B cell (primary cell): ENCODE measurements around the gene CHFR. TPM values are rescaled to one million over a fixed set of nuclear protein-coding genes. Genes with fewer than 3 reads are reported as not detected.

Experiments
- ATAC-seq: fragments of 200-7000 bp; cut with Tn5 transposase; one replicate; pipeline ENCODE4 v1.10.0; 2021; ENCODE audit warnings: low read depth, mild to moderate bottlenecking, moderate number of reproducible peaks, moderate library complexity
- CTCF ChIA-PET: fragments of 350-600 bp; sonication (Branson Sonifier 250); formaldehyde crosslinking; loops from one replicate; lab custom pipeline; 2021; ENCODE audit warnings: antibody characterized with exemption, inconsistent platforms; lab: Charles Lee
- POLR2A ChIA-PET: fragments of 350-600 bp; sonication (Branson Sonifier 250); formaldehyde crosslinking; loops from one replicate; lab custom pipeline; 2021; ENCODE audit warnings: antibody characterized with exemption; lab: Charles Lee
- DNase-seq: peaks from one replicate; pipeline ENCODE4 v3.0.0; 2013
- H2AFZ ChIP-seq: 2 replicates; pipeline ENCODE4 v1.6.1; 2012; ENCODE audit warnings: mild to moderate bottlenecking, low read depth, low read length; ENCODE audit not compliant: insufficient read depth, poor library complexity, severe bottlenecking
- H3K27ac ChIP-seq, 2 donors: 1 replicate in 1 of 2; 2 replicates in 1 of 2; pipeline ENCODE4 v1.5.1; 2012 to 2013; ENCODE audit warnings: low read length in 2 of 2, mild to moderate bottlenecking in 2 of 2, moderate library complexity in 1 of 2
- H3K27me3 ChIP-seq, 4 experiments: fragments of 200-600 bp in 1 of 4; sonication (generic) in 1 of 4; replicated peaks in 1 of 4; 1 replicate in 2 of 4; 2 replicates in 2 of 4; pipeline versions ENCODE4 v1.6.1 to v1.7.0; 2013 to 2016; ENCODE audit warnings: low read length in 3 of 4, mild to moderate bottlenecking in 2 of 4, mixed read lengths in 1 of 4, moderate library complexity in 1 of 4; ENCODE audit not compliant: insufficient read depth in 4 of 4, control insufficient read depth in 3 of 4; ENCODE audit errors: control extremely low read depth in 1 of 4
- H3K36me3 ChIP-seq, 2 experiments: replicated peaks in 1 of 2; 1 replicate in 1 of 2; 2 replicates in 1 of 2; pipeline versions ENCODE4 v1.6.1 to v1.7.1; 2013; ENCODE audit warnings: low read length in 1 of 2; ENCODE audit not compliant: insufficient read depth in 2 of 2, control insufficient read depth in 1 of 2; ENCODE audit errors: control extremely low read depth in 1 of 2, extremely low read depth in 1 of 2
- H3K4me1 ChIP-seq, 2 donors: fragments of 200-600 bp in 1 of 2; sonication (generic) in 1 of 2; 1 replicate in 1 of 2; 2 replicates in 1 of 2; pipeline versions ENCODE4 v1.5.1 to v1.6.1; 2013 to 2017; ENCODE audit warnings: low read length in 2 of 2; ENCODE audit not compliant: control insufficient read depth in 2 of 2, insufficient read depth in 2 of 2
- H3K4me2 ChIP-seq: replicated peaks from 2 replicates; pipeline ENCODE3; 2012; ENCODE audit warnings: mild to moderate bottlenecking, low read depth, low read length; ENCODE audit not compliant: poor library complexity, severe bottlenecking
- H3K4me3 ChIP-seq, 5 experiments: fragments of 200-600 bp in 1 of 5; sonication (generic) in 1 of 5; 1 replicate in 3 of 5; 2 replicates in 2 of 5; pipeline versions ENCODE4 v1.5.1 to v1.7.0; 2011 to 2016; ENCODE audit warnings: low read length in 4 of 5, mild to moderate bottlenecking in 4 of 5, low read depth in 2 of 5, control low read depth in 1 of 5, moderate library complexity in 1 of 5; ENCODE audit not compliant: insufficient read depth in 1 of 5; ENCODE audit errors: control extremely low read depth in 1 of 5, extremely low read depth in 1 of 5
- H3K79me2 ChIP-seq: fragments of 200-600 bp; sonication (generic); one replicate; pipeline ENCODE4 v1.6.0; 2016; ENCODE audit warnings: low read length; ENCODE audit not compliant: control insufficient read depth, insufficient read depth
- H3K9ac ChIP-seq: fragments of 200-600 bp; sonication (generic); 2 replicates; pipeline ENCODE4 v1.6.1; 2017; ENCODE audit warnings: mild to moderate bottlenecking, low read length, moderate library complexity
- H3K9me3 ChIP-seq, 3 donors: one replicate each; pipeline versions ENCODE4 v1.6.1 to v1.7.1; 2013; ENCODE audit warnings: low read length in 2 of 3; ENCODE audit not compliant: control insufficient read depth in 2 of 3, insufficient read depth in 1 of 3; ENCODE audit errors: control extremely low read depth in 1 of 3
- H4K20me1 ChIP-seq: 2 replicates; pipeline ENCODE4 v1.6.0; 2012; ENCODE audit warnings: mild to moderate bottlenecking, low read length; ENCODE audit not compliant: insufficient read depth, control insufficient read depth, poor library complexity, severe bottlenecking
- H3K27ac Mint-ChIP-seq: one replicate; pipeline ENCODE4 v1.8.0; 2021; ENCODE audit warnings: mixed read lengths
- H3K27me3 Mint-ChIP-seq: one replicate; pipeline ENCODE4 v1.8.0; 2021; ENCODE audit warnings: mixed read lengths
- H3K4me1 Mint-ChIP-seq: one replicate; pipeline ENCODE4 v1.8.0; 2021; ENCODE audit warnings: mixed read lengths
- H3K4me3 Mint-ChIP-seq: one replicate; pipeline ENCODE4 v1.8.0; 2021; ENCODE audit warnings: mixed read lengths
- H3K9me3 Mint-ChIP-seq: one replicate; pipeline ENCODE4 v1.8.0; 2022; ENCODE audit warnings: mixed read lengths; ENCODE audit not compliant: insufficient read depth
- EZH2 ChIP-seq: IDR thresholded peaks from 2 replicates; pipeline ENCODE4 v1.6.1; 2012; ENCODE audit warnings: borderline replicate concordance, low read depth, mild to moderate bottlenecking, moderate library complexity, low read length; ENCODE audit not compliant: insufficient read depth, poor library complexity, severe bottlenecking
- WGBS: methylation state at CpG from one replicate; pipeline ENCODE4 v1.1.5; 2013; ENCODE audit warnings: missing lambda C conversion rate; ENCODE audit not compliant: insufficient coverage; 5-methylcytosine and 5-hydroxymethylcytosine counted together
- intact Hi-C: fragments of 100-400 bp; cut with micrococcal nuclease; formaldehyde crosslinking; loops from one replicate; pipeline ENCODE4 v1.10.0; 2022
- polyA plus RNA-seq: library from polyadenylated mRNA; depleted of rRNA; stranded (reverse); fragments of >200 nt; gene quantifications from 2 replicates; pipeline ENCODE4 v1.2.3, GENCODE V29; 2012
- total RNA-seq, 2 donors: library from RNA; stranded (reverse); fragments of 120-200 nt in 1 of 2; gene quantifications; 1 replicate in 1 of 2; 2 replicates in 1 of 2; pipeline versions ENCODE4 v1.2.3 to v1.2.4, GENCODE V29; 2013 to 2022
- TF ChIP-seq, protein P1 (sequence below): fragments of 200-600 bp; IDR thresholded peaks from one replicate; pipeline ENCODE4 v1.8.0; 2022; ENCODE audit warnings: antibody characterized with exemption, mild to moderate bottlenecking

The CHFR gene
- total and polyA plus RNA-seq, 2 donors (not counting 1 experiment from before 2014, with no cell fraction given): 83.8 to 92.5 TPM

DNA sequence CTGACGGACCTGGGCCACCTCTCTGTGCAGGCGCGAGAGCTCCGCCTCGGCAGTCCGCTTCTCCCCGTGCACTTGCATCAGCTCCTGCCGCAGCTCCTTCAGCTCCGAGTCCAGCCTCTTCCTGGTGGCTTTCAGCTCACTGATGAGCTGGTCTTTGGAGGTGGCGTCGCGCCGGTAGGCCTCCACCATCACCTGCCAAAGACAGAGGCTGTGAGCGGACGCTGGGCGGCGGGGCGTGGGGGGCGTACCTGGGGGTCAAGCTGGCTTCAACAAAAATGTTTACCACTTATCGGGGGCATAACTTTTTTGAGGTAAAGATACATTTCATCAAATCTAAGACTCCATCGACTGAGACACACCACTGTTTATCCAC, 98.3 kb downstream of the CHFR start:
- Histone ChIP-seq H3K36me3 (peaks cover 0 to 57% of the 10 kb centered on the region in 2 experiments), H3K4me1 (no peaks in the 10 kb centered on the region), H3K9me3 (no peaks in the 10 kb centered on the region), H3K4me2 (no peak overlapping the region), H3K27ac (no peak overlapping the region), H3K79me2 (peaks cover 31% of the 10 kb centered on the region), H3K9ac (no peak overlapping the region), H2AFZ (no peak overlapping the region), H3K27me3 (no peaks in the 10 kb centered on the region), H3K4me3 (no peak overlapping the region), H4K20me1 (peaks cover 16% of the 10 kb centered on the region)
- no peak for TF ChIP-seq EZH2
- TF ChIP-seq, protein P1, sequence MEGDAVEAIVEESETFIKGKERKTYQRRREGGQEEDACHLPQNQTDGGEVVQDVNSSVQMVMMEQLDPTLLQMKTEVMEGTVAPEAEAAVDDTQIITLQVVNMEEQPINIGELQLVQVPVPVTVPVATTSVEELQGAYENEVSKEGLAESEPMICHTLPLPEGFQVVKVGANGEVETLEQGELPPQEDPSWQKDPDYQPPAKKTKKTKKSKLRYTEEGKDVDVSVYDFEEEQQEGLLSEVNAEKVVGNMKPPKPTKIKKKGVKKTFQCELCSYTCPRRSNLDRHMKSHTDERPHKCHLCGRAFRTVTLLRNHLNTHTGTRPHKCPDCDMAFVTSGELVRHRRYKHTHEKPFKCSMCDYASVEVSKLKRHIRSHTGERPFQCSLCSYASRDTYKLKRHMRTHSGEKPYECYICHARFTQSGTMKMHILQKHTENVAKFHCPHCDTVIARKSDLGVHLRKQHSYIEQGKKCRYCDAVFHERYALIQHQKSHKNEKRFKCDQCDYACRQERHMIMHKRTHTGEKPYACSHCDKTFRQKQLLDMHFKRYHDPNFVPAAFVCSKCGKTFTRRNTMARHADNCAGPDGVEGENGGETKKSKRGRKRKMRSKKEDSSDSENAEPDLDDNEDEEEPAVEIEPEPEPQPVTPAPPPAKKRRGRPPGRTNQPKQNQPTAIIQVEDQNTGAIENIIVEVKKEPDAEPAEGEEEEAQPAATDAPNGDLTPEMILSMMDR: no peak
- no peak for ATAC-seq
- Mint-ChIP-seq H3K27me3 (no peaks in the 10 kb centered on the region), H3K27ac (no peak overlapping the region), H3K4me3 (no peak overlapping the region), H3K4me1 (no peaks in the 10 kb centered on the region), H3K9me3 (no peaks in the 10 kb centered on the region)
- CTCF ChIA-PET: interaction anchor here (0.6 to 0.9 kb wide), 2 partner anchors 15 to 20 kb away, joined by 3 read pairs; no protein-coding TSS in a partner anchor
- POLR2A ChIA-PET: no interaction called here
- WGBS: 96% methylated on average over 20 of the region's 21 CpGs
- intact Hi-C loops: no loop called here
- no peak for DNase-seq

DNA sequence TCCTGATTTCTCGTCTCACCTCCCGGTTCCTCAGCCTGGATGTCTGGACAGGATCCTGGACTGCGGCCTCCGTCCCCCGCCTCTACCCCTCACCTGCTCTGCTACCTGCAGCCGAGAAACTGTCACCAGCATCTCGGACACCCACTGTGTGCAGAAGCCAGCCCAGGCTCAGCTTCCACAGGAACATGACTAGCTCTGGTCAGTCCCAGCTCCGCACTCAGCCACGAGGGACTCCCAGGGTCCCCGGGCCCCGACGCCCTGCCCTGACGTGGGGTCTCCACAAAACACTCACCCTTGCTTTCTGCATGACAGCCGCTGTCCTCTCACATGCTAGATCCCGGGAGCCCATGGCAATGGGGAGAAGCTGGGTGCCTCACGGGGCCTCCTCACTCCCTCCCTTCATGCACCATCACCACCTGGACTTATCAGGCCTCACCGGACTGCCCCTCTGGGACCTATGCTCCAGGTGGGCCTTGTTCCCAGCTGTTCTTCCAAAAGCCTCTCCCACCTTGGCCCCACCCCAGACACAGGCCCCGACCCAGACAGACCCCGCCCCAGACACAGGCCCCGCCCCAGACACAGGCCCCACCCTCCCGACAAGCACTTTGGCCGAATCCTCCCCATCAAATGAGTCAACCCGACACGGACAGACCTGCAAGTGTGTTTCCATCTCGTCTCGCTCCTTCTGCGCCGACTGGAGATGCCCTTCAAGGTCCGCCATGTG, 98.9 kb downstream of the CHFR start:
- Histone ChIP-seq H3K9ac (no peak overlapping the region), H3K4me1 (no peaks in the 10 kb centered on the region), H3K9me3 (no peaks in the 10 kb centered on the region), H3K4me3 (no peak overlapping the region), H4K20me1 (peaks cover 11% of the 10 kb centered on the region), H3K27me3 (no peaks in the 10 kb centered on the region), H2AFZ (no peak overlapping the region), H3K79me2 (peaks cover 25% of the 10 kb centered on the region), H3K4me2 (no peak overlapping the region), H3K27ac (no peak overlapping the region), H3K36me3 (peaks cover 0 to 56% of the 10 kb centered on the region in 2 experiments)
- Mint-ChIP-seq H3K4me3 (no peak overlapping the region), H3K27ac (no peak overlapping the region), H3K9me3 (no peaks in the 10 kb centered on the region), H3K27me3 (no peaks in the 10 kb centered on the region), H3K4me1 (no peaks in the 10 kb centered on the region)
- WGBS: 96% methylated on average over 26 of the region's 29 CpGs
- no peak for TF ChIP-seq EZH2
- TF ChIP-seq, protein P1: no peak
- POLR2A ChIA-PET: no interaction called here
- intact Hi-C loops: no loop called here
- ATAC-seq (no peak), DNase-seq (no peak)
- CTCF ChIA-PET: interaction anchor here (0.6 to 0.9 kb wide), 2 partner anchors 16 to 20 kb away, joined by 3 read pairs; no protein-coding TSS in a partner anchor
